NT2/D1 (cell line): ENCODE data around the gene FBXL17.

Source experiments
- DNase-seq: peaks from one replicate; pipeline ENCODE4 v3.0.0-alpha.2; 2011; ENCODE audit warnings: low read depth, low spot score
- H3K27me3 ChIP-seq: 2 replicates; pipeline ENCODE4 v1.6.0; 2011; ENCODE audit warnings: mild to moderate bottlenecking; ENCODE audit not compliant: insufficient read length, insufficient read depth
- H3K36me3 ChIP-seq: 2 replicates; pipeline ENCODE4 v1.6.1; 2011; ENCODE audit warnings: mild to moderate bottlenecking, low read length, mixed read lengths; ENCODE audit not compliant: insufficient read depth, insufficient read length
- H3K4me1 ChIP-seq: 2 replicates; pipeline ENCODE4 v1.5.1; 2011; ENCODE audit not compliant: insufficient read depth, insufficient read length
- H3K4me3 ChIP-seq: 2 replicates; pipeline ENCODE4 v1.5.1; 2011; ENCODE audit warnings: low read depth; ENCODE audit not compliant: insufficient read length
- H3K9ac ChIP-seq: 2 replicates; pipeline ENCODE4 v1.6.0; 2011; ENCODE audit warnings: low read depth; ENCODE audit not compliant: insufficient read length
- H3K9me3 ChIP-seq: 2 replicates; pipeline ENCODE4 v1.5.1; 2011; ENCODE audit warnings: mild to moderate bottlenecking, low read length; ENCODE audit not compliant: insufficient read depth
- SUZ12 ChIP-seq: IDR thresholded peaks from 2 replicates; pipeline ENCODE4 v1.6.1; 2011; ENCODE audit not compliant: insufficient read length, insufficient read depth; ENCODE audit errors: extremely low read depth
- YY1 ChIP-seq: IDR thresholded peaks from 2 replicates; pipeline ENCODE4 v1.6.1; 2011; ENCODE audit not compliant: insufficient read length, insufficient read depth
- ZNF274 ChIP-seq: IDR thresholded peaks from 2 replicates; pipeline ENCODE4 v1.6.1; 2011; ENCODE audit warnings: mild to moderate bottlenecking, low read depth, low read length

FBXL17 gene

DNA sequence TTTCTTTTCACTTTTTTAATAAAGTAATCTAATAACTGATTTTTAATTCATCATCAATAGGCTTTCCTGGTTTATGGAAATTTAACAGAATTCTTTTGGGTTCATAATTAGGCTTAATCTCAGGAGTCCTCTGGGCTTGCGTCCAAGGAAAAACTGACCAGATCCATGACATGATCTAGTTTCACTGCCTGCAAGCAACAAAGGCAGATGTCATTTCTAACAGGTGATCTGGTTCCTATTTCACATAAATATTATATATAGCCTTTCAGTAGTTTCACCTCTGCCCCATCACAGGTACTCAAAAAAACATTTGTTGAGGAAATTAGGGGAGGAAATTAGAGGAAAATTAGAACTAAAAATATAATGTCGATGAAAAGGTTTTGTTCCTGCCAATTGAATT is 126.4 kb downstream of the FBXL17 start:
- Histone ChIP-seq H3K36me3 (no peaks in the 10 kb centered on the region), H3K9ac (no peak overlapping the region), H3K4me3 (no peak overlapping the region), H3K9me3 (no peaks in the 10 kb centered on the region), H3K27me3 (no peaks in the 10 kb centered on the region), H3K4me1 (no peaks in the 10 kb centered on the region)
- no peak for DNase-seq
- no peak for TF ChIP-seq ZNF274
- TF ChIP-seq SUZ12: no peak

DNA sequence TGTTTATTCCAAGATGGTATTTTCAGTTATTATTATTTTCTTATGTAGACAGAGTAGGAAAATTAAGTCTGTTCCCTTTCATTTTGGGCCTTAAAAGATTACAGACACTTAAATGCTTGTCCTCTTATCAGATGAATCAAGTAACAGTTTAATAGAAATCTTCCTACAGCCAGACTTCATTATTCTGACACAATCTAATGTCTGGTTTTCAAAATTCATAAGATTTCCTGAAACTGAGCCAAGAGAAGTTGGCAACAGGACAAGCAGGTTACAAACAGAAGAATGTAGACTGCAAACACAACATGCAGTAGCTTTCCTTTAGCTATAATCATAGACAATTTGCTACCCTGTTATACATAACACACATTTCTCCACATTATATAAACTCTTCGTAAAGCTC is 130.5 kb downstream of the FBXL17 start:
- Histone ChIP-seq H3K4me3 (no peak overlapping the region), H3K27me3 (no peaks in the 10 kb centered on the region), H3K4me1 (no peaks in the 10 kb centered on the region), H3K9ac (no peak overlapping the region), H3K36me3 (no peaks in the 10 kb centered on the region), H3K9me3 (no peaks in the 10 kb centered on the region)
- DNase-seq: no peak
- no peak for TF ChIP-seq YY1
- TF ChIP-seq SUZ12: no peak
- no peak for TF ChIP-seq ZNF274

DNA sequence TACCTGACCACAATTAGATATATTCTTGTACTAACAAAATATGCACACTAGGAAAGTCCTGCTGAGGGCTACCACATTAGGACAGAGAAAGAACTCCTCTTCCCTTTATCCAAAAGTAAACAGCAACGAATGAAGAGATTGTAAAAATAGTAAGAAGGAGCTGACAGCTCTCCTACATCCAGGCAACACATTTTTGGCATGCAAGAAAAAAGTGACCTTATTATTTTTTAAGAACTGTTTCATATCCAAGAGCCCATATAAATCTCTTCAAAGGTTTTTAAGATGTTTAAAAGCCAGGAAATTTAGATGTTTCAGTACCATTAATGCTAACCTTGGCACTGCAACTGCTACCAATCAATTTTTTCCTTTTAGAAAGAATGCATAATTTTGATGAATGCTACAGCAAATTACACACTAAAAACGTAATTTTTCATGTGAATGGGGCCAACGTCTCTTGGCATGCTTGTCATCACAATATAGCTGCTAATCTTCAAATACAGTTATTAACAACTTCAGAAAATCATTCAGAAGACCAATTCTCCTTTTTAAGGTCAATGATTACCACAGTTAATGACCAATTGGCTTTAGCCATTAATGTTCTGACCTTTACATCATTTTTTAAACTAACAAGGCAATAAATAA is 132.0 kb downstream of the FBXL17 start:
- H3K27me3 ChIP-seq: no peaks in the 10 kb centered on the region
- H3K36me3 ChIP-seq: no peaks in the 10 kb centered on the region
- H3K4me1 ChIP-seq: no peaks in the 10 kb centered on the region
- H3K9me3 ChIP-seq: no peaks in the 10 kb centered on the region
- no peak overlapping the region for H3K9ac ChIP-seq
- no peak overlapping the region for H3K4me3 ChIP-seq
- TF ChIP-seq ZNF274 (no peak), SUZ12 (no peak), YY1 (no peak)
- no peak for DNase-seq

DNA sequence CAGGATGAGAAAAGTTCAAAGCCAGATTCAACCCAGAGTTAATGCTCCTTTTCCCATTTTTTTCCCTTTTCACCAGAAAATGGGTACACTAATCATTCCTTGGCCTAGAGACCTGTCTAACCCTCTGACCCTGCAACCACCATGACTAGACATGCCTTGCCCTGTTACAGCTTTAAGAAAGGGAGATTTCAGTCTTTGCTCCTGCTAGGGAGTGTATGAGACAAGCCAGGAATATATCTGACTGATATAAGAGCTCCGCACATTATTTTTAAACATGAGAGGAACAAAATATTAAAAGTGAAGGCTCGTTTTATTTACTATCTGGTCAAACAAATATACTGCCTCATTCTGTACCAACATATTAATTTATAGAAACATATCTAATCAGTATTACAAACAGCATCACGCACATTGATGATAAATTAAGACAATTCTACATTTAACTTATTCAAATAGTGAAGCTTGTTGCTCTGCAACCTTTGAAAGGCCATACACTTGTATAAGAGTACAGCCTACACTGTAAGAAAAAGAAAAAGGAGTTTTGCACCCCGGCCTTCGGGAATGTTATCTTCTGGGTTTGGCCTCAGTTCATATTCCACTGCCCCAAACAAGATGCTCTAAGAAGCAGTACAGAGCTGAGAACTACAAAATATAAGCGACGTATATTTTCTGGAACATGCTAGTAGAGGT is 132.7 kb downstream of the FBXL17 start:
- Histone ChIP-seq H3K4me1 (no peaks in the 10 kb centered on the region), H3K9me3 (no peaks in the 10 kb centered on the region), H3K27me3 (no peaks in the 10 kb centered on the region), H3K9ac (no peak overlapping the region), H3K36me3 (no peaks in the 10 kb centered on the region), H3K4me3 (no peak overlapping the region)
- no peak for DNase-seq
- TF ChIP-seq YY1 (no peak), ZNF274 (no peak), SUZ12 (no peak)

DNA sequence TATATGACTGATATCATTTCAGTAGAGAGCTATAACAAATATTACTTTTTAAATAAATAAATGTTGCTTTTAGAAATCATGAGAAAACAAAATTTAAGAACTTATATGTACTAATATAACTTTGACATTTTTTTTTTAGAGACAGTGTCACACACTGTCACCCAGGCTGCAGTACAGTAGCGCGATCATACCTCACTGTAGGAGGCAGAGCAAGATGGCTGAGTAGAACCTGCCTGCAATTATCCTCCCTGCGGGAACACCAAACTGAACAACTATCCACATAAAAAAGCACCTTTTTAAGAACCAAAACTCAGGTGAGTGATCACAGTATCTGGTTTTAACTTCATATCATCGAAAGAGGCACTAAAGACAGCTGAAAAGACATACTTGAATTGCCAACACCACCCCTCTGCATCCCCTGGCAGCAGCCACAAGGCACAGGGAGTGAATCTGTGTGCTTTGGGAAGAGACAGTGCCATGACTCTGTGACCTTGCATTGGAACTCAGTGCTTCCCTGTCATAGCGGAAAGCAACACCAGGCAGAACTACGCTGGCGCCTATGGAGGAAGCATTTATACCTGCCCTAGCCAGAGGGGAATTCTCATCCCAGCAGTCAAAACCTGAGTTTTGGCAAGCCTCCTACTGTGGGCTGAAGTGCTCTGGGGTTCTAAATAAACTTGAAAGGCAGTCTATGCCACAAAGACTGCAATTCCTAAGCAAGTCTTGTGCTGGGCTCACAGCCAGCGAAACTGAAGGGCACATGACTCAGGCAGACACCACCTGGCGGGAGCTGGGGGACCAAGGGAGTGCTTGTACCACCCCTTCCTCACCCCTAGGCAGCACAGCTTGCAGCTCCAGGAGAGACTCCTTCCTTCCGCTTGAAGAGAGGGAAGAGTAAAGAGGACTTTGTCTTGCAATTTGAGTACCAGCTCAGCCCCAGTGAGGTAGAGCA is 142.7 kb downstream of the FBXL17 start:
- Histone ChIP-seq H3K9ac (no peak overlapping the region), H3K4me3 (no peak overlapping the region), H3K4me1 (no peaks in the 10 kb centered on the region), H3K9me3 (peaks cover 5% of the 10 kb centered on the region; the same call in 1 of the 2 replicates), H3K36me3 (no peaks in the 10 kb centered on the region), H3K27me3 (no peaks in the 10 kb centered on the region)
- TF ChIP-seq ZNF274: no peak
- no peak for TF ChIP-seq SUZ12
- no peak for TF ChIP-seq YY1
- DNase-seq: no peak

DNA sequence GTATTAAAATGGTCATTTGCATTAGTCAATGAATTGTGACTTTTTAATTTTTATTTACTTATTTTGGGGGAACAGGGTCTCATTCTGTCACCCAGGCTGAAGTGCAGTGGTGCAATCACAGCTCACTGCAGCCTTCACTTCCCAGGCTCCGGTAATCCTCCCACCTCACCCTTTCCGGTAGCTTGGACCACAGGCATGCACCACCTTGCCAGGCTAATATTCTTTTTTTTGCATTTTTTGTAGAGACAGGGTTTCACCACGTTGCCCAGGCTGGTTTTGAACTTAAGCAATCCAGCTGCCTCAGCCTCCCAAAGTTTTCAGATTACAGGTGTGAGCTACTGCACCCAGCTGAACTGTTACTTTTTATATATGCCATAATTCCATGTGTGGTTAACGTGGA is 143.4 kb downstream of the FBXL17 start:
- no peak for DNase-seq
- H3K4me3 ChIP-seq: no peak overlapping the region
- H3K36me3 ChIP-seq: no peaks in the 10 kb centered on the region
- TF ChIP-seq YY1: no peak
- TF ChIP-seq SUZ12: no peak
- no peak for TF ChIP-seq ZNF274
- H3K4me1 ChIP-seq: no peaks in the 10 kb centered on the region
- H3K9me3 ChIP-seq: peaks cover 5% of the 10 kb centered on the region; the same call in 1 of the 2 replicates
- no peak overlapping the region for H3K9ac ChIP-seq
- no peaks in the 10 kb centered on the region for H3K27me3 ChIP-seq

DNA sequence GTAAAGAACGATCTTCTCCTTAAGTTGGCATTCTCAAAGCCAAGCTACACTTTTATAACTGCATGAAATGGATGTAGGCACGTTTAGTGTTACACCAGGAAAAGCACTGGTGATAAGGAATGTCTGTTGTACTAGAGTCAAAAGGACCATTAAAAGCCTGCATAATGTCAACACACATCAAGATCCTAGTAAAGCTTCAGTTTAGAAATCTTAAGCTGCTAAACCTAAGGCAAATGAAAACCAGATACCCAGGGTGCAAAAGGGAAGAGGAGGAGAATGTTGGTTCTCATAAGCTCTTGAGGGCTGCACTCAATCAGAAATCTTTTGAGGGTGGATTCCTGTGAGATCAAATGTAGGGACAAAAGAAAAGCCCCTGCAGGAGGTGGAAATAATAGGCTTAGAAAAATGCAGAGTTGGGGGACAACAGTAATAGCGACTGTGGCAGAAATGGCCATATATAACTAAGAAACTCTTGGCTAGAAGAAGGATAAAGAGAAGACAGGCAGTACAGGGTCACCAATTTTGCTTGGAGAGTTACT is 148.2 kb downstream of the FBXL17 start:
- no peak overlapping the region for H3K4me3 ChIP-seq
- H3K4me1 ChIP-seq: no peaks in the 10 kb centered on the region
- H3K36me3 ChIP-seq: no peaks in the 10 kb centered on the region
- H3K27me3 ChIP-seq: no peaks in the 10 kb centered on the region
- TF ChIP-seq ZNF274: no peak
- TF ChIP-seq YY1: no peak
- TF ChIP-seq SUZ12: no peak
- no peak overlapping the region for H3K9ac ChIP-seq
- no peak for DNase-seq
- H3K9me3 ChIP-seq: no peaks in the 10 kb centered on the region
